Large intestine (tissue), 3 donors: Measurements from ENCODE around the gene ADAMTS19. TPM values are rescaled to one million over a fixed set of nuclear protein-coding genes. Genes with fewer than 3 reads are reported as not detected.
"Not testable (repeated sequence)": the region's sequence is repeated elsewhere in the genome, so short reads cannot be mapped to it uniquely, and the experiment has no call there.

Experiments used
- DNase-seq, 2 donors: peaks; one replicate each; pipeline versions ENCODE4 v3.0.0 to v3.0.0-alpha.2; 2013
- H3K27ac ChIP-seq: one replicate; pipeline ENCODE4 v1.5.1; 2013; ENCODE audit warnings: low read length
- H3K27me3 ChIP-seq: 2 replicates; pipeline ENCODE4 v1.6.1; 2013; ENCODE audit warnings: low read length; ENCODE audit not compliant: control insufficient read depth, insufficient read depth
- H3K36me3 ChIP-seq: 2 replicates; pipeline ENCODE4 v1.6.1; 2013; ENCODE audit warnings: low read length; ENCODE audit not compliant: control insufficient read depth, insufficient read depth
- H3K4me1 ChIP-seq: one replicate; pipeline ENCODE4 v1.6.1; 2013; ENCODE audit warnings: low read length; ENCODE audit not compliant: control insufficient read depth, insufficient read depth
- H3K4me3 ChIP-seq: one replicate; pipeline ENCODE4 v1.5.1; 2013; ENCODE audit warnings: low read length
- H3K9me3 ChIP-seq: one replicate; pipeline ENCODE4 v1.6.1; 2013; ENCODE audit warnings: mild to moderate bottlenecking, low read depth, low read length, moderate library complexity; ENCODE audit not compliant: control insufficient read depth
- WGBS: methylation state at CpG from one replicate; pipeline ENCODE4 v1.1.5; 2013; ENCODE audit warnings: low lambda C conversion rate; ENCODE audit not compliant: insufficient coverage; 5-methylcytosine and 5-hydroxymethylcytosine counted together
- polyA plus RNA-seq: library from polyadenylated mRNA; unstranded; fragments of 120-200 nt; gene quantifications from one replicate; pipeline ENCODE4 v1.2.1, GENCODE V29; 2013

The ADAMTS19 gene
- polyA plus RNA-seq, 1 donor, result 4.8 TPM

DNA sequence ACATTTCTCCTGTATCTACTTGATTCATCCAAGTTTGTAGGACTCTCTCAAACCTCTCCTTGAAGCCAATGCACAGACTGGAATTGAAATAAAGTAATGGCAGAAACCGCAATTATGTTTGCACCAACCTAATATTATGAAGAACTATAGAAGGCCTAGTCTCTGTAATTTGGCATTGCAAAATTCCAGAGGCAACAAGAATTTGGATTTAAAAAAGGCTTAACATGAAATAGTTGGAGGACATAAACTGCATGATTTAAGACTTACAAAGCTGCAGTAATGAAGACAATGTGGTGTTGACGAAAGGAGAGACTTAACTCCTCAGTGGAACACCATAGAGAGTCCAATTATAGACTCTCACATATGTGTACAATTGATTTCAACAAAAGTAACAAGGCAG, 170.0 kb downstream of the ADAMTS19 start:
- H3K4me1 ChIP-seq, result no peaks in the 10 kb centered on the region
- DNase-seq, result no peak
- H3K4me3 ChIP-seq, result no peak overlapping the region
- H3K9me3 ChIP-seq, result peaks cover 6% of the 10 kb centered on the region
- no peak overlapping the region for H3K27ac ChIP-seq
- H3K27me3 ChIP-seq, result no peaks in the 10 kb centered on the region
- H3K36me3 ChIP-seq, result no peaks in the 10 kb centered on the region
- WGBS, result no CpG with 5 or more reads among the region's 2 CpGs

DNA sequence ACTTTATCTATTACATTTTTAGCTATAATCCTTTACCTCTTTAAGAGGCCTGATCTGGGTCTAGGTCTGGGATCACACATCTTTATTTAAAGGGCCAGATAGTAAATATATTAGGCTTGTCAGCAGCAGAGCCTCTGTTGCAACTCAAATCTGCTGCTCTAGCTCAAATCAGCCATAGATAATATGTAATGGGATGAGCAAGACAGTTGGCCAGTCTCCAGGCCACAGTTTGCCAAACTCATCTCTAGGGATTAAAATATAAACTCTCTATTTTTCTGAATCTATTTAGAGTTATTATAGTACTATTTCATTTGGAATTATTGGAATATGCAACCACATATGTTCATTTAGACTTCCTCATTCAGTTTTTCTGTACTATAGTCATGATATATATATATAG, 171.9 kb downstream of the ADAMTS19 start:
- Histone ChIP-seq H3K4me1 (no peaks in the 10 kb centered on the region), H3K4me3 (no peak overlapping the region), H3K27ac (no peak overlapping the region), H3K36me3 (no peaks in the 10 kb centered on the region), H3K9me3 (peaks cover 6% of the 10 kb centered on the region), H3K27me3 (no peaks in the 10 kb centered on the region)
- no peak for DNase-seq

DNA sequence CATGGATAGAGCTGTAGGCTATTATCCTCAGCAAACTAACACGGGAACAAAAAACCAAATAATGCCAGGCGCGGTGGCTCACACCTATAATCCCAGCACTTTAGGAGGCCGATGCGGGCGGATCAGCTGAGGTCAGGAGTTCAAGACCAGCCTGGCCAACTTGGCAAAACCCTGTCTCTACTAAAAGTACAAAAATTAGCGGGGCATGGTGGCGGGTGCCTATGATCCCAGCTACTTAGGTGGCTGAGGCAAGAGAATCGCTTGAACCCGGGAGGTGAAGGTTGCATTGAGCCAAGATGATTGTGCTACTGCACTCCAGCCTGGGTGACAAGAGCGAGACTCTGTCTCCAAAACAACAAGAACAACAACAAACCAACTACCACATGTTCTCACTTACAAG, 177.4 kb downstream of the ADAMTS19 start:
- H3K27ac ChIP-seq, H3K36me3 ChIP-seq: not testable (repeated sequence)

DNA sequence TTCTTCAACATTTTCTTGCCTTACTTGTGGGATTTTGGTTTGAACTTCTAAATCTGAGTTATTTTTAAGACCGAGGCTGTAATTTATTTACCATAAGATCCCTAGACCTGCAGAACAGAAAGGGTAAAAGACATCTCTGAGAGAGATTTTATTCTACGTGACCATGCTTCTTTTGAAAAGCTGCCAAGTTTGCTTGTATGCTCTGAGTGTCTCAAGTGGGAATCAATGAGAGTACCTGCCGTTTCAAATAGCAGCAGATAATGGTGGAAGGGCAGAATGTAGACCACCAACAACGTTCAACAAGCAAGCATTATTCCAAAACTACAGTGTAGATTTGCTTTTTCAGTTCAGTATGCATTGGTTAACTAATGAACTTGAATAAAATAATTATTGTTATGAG, 179.2 kb downstream of the ADAMTS19 start:
- H3K9me3 ChIP-seq, result no peaks in the 10 kb centered on the region
- H3K27ac ChIP-seq, result no peak overlapping the region
- no peaks in the 10 kb centered on the region for H3K27me3 ChIP-seq
- no peak overlapping the region for H3K4me3 ChIP-seq
- no CpG with 5 or more reads among the region's 4 CpGs for WGBS
- no peaks in the 10 kb centered on the region for H3K36me3 ChIP-seq
- DNase-seq, result no peak
- H3K4me1 ChIP-seq, result no peaks in the 10 kb centered on the region

More for the DNA sequence above, 177.4 kb downstream of the ADAMTS19 start:
- DNase-seq, H3K27me3 ChIP-seq, H3K4me3 ChIP-seq, H3K4me1 ChIP-seq, H3K9me3 ChIP-seq: not testable (repeated sequence)
- no CpG with 5 or more reads among the region's 11 CpGs for WGBS

DNA sequence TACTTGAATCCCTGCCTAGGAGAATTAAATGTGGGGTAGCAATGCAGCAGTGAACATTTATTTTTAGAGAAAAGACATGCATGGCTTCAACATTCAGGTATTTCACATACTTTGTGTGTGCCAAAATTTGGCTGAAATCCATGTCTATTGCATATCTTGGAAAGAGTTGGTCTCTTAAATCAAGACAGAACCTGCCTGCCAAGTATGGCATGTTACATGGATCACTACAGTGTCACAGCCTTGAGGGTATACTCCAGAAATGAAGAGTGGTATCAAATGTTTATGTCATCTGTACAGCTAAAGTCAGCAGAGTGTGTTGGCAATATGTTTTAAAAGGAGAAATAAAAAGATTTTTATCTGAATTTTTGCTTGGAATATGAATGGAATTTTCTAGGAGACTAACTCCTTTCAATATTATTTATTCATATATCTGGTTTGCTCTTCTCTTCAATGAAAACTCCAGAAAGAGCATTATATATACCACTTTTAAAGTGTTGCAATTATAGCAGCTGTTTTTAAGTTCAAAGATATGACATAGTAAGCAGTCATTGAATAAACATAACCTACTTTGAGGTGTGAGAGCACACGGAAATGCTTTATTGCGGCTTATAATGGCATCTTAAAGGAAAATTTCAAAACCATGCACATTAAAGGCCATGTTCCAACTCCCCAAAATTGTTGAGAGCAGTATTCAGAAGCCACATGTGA, 192.4 kb downstream of the ADAMTS19 start:
- no peak overlapping the region for H3K27ac ChIP-seq
- no peaks in the 10 kb centered on the region for H3K36me3 ChIP-seq
- no peak overlapping the region for H3K4me3 ChIP-seq
- H3K27me3 ChIP-seq, result no peaks in the 10 kb centered on the region
- no peaks in the 10 kb centered on the region for H3K9me3 ChIP-seq
- WGBS, result no CpG with 5 or more reads among the region's 2 CpGs
- no peaks in the 10 kb centered on the region for H3K4me1 ChIP-seq
- no peak for DNase-seq

DNA sequence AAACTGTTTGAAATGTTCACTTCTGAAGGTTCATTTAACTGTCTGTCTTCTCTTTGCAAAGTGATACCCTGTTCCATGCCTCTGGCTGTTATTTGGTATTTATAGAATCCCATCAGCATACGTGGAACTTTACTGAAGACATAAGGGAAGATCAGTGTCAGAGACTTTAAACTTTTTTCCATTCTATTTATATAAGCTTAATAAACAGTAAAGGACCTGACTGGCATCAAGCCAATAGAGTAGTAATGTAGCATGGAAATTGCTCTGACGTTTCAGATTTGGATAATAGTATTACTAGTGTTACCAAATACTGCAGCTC, 192.9 kb downstream of the ADAMTS19 start:
- no peak for DNase-seq
- no CpG with 5 or more reads among the region's 2 CpGs for WGBS

DNA sequence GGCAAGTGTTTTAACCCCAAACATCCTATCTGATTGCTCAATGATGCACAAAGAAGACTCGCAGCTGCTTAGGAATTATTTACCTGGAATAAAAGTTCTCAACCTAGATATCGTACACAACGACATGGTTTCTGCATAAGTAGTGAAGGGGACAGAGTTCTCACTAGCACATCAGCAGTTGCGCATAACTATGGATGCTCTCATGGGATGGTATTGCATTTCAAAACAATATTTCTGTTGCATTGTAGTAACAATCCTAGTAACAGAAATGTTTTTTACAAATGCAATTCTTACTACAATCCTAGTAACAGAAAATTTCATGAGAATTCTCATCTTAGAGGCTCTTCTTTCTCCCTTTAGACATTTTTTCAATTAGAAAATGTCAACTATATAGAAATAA, 193.3 kb downstream of the ADAMTS19 start:
- Histone ChIP-seq H3K27ac (no peak overlapping the region), H3K9me3 (no peaks in the 10 kb centered on the region), H3K4me1 (no peaks in the 10 kb centered on the region), H3K4me3 (no peak overlapping the region), H3K36me3 (no peaks in the 10 kb centered on the region), H3K27me3 (no peaks in the 10 kb centered on the region)
- no CpG with 5 or more reads among the region's 4 CpGs for WGBS
- DNase-seq, result peak in 1 of 2 donors; percentile 4

More for the DNA sequence above, 192.9 kb downstream of the ADAMTS19 start:
- no peaks in the 10 kb centered on the region for H3K4me1 ChIP-seq
- no peaks in the 10 kb centered on the region for H3K9me3 ChIP-seq
- no peak overlapping the region for H3K27ac ChIP-seq
- H3K27me3 ChIP-seq, result no peaks in the 10 kb centered on the region
- H3K4me3 ChIP-seq, result no peak overlapping the region
- no peaks in the 10 kb centered on the region for H3K36me3 ChIP-seq

DNA sequence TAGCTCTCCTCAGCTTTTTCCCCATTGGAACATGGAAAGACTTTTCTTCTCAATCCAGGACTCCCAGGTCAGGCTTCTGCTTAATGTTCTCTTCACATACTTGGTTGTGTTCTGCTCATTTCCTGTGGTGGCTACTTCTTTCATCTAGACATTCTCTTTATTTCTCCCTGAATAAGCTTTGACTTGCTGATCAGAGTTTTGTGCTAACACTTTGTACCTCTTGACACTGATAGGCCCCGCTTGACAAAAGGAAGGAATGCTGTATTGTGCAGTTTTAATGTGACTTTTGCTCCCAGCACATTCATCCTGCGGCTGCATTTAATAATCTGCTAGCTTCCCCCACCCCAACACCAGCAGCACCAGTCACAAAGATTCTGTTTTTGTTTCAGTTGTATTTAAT, 196.9 kb downstream of the ADAMTS19 start:
- 44% methylated on average over 1 of the region's 2 CpGs for WGBS
- no peaks in the 10 kb centered on the region for H3K27me3 ChIP-seq
- no peak overlapping the region for H3K27ac ChIP-seq
- peak in 1 of 2 donors; percentile 3 for DNase-seq
- no peaks in the 10 kb centered on the region for H3K36me3 ChIP-seq
- H3K4me3 ChIP-seq, result no peak overlapping the region
- H3K9me3 ChIP-seq, result no peaks in the 10 kb centered on the region
- no peaks in the 10 kb centered on the region for H3K4me1 ChIP-seq

DNA sequence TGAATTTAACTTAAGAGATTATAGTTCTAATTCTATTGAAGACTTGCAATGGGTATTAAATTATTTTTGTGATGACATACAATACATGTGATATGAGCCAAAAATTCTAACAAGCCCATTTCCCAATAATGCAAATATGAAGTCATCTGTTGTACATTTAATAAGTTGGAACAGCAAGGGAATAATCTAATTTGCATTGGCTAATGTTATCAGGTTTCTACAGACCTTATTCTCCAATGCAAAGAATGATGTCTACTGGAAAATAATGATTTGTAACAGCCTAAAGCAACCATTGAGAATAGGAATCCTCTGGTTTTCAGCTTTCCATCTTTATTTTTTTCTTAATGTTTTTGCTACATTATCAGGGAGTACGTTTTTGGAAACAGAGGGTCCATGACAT, 198.7 kb downstream of the ADAMTS19 start:
- Histone ChIP-seq H3K4me1 (no peaks in the 10 kb centered on the region), H3K4me3 (no peak overlapping the region), H3K27me3 (no peaks in the 10 kb centered on the region), H3K27ac (no peak overlapping the region), H3K9me3 (no peaks in the 10 kb centered on the region), H3K36me3 (no peaks in the 10 kb centered on the region)
- WGBS, result 100% methylated on average over 1 of the region's 1 CpG
- DNase-seq, result no peak

DNA sequence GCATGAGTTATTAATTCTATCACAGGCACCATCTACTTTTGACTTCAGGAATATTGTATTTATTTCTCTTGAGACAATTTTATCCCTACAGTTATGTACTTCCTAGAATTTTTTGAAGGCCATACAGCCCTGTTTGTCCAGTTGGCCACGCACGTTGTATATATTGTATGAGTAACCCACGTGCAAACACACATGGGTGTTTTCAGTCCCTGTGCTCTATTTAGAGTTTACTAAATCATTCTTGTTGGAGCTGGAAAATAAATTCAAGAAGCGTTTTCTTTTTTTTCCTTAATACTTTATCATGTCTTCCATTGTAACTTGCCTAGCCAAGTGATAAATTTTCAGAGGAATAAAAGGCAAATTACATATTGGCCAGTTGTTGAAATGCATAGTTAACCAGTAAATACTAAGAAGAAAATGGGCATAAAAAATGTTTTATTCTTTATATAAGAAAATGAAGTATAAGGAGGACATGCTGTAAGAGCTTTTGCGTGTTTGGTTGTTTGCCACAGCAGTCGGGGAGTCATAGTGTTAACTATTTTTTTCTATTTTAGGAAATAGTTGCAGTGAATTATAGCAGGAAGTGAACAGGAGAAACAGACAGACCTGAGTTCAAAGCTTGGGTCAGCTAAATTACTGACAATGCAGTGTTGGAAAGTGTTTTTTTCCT, 201.4 kb downstream of the ADAMTS19 start:
- no peak for DNase-seq
- Histone ChIP-seq H3K9me3 (no peaks in the 10 kb centered on the region), H3K27me3 (no peaks in the 10 kb centered on the region), H3K36me3 (no peaks in the 10 kb centered on the region), H3K4me3 (no peak overlapping the region), H3K27ac (no peak overlapping the region), H3K4me1 (no peaks in the 10 kb centered on the region)
- WGBS, result 89% methylated on average over 3 of the region's 6 CpGs
